ENCODE measurements around the gene LRRC4C. TPM values are rescaled to one million over a fixed set of nuclear protein-coding genes. Genes with fewer than 3 reads are reported as not detected.

LRRC4C gene
- total RNA-seq, 1 experiment from 2014 or later = 0.72 TPM

DNA sequence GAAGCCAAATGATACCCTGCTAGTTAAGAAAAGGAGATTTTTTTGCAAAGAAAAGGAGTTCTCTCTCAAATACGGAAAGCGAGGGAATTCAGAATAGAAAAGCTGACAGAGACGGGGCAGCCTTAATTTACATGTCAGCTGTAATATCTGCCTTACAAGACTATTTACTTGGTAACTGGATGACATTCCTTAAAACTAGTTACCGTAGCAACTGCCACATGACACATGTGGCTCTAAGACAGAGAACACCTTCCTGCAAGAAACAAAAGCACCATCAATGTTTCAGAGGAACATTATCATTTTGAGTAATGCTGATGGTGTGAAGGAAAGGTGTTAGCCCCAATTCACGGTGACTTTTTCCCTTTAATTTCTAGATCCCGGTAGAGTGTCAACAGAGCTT is 222.1 kb downstream of the LRRC4C start:
- no peaks in the 10 kb centered on the region for H3K36me3 Mint-ChIP-seq
- POLR2A ChIA-PET = no interaction called here
- CTCF ChIA-PET = no interaction called here
- H3K27me3 Mint-ChIP-seq (ENCODE audit: low read depth) = no peaks in the 10 kb centered on the region
- peaks cover 13% of the 10 kb centered on the region for H3K4me1 Mint-ChIP-seq
- no peak for DNase-seq (ENCODE audit: low spot score)
- 0 out of 2 replicates have a peak, but pooled peaks cover 5% of the 10 kb centered on the region for H3K9me3 Mint-ChIP-seq
- no peak for ATAC-seq
- H3K4me3 Mint-ChIP-seq = no peak overlapping the region
- H3K27ac Mint-ChIP-seq = no peak overlapping the region
- TF ChIP-seq RORB (CRISPR knock-in tag; IDR thresholded peaks at IDR 0.05) = no peak
- TF ChIP-seq, protein P1, sequence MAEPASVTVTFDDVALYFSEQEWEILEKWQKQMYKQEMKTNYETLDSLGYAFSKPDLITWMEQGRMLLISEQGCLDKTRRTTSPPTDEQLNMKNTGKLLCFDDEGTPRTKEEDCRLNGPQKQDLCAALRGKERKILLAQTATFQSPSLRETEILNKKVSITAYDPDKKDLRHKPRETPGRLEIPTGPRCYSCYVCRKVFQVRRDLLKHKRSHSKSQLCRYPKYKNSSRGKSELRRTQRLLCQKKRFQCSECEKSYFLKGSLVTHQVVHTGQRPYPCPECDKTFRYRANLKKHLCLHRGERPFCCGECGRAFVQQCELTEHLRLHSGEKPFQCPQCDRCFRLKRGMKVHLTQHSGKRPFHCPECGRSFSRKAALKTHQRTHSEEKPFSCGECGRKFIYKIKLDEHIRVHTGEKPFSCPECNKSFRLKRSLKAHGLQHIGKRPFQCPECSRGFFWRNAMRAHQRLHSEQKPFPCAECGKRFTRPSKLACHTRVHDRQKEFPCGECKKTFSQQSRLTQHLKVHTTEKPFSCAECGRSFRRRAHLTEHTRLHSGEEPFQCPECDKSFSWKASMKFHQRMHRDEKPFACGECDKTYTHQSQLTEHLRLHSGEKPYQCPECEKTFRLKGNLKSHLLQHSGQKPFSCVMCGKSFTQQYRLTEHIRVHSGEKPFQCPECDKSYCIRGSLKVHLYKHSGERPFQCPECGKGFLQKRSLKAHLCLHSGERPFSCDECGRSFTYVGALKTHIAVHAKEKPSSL (CRISPR knock-in tag; conservative IDR thresholded peaks at IDR 0.05) = no peak
- no peak for TF ChIP-seq NFYB (CRISPR knock-in tag; conservative IDR thresholded peaks at IDR 0.05; ENCODE audit: low read depth)
- no peak for TF ChIP-seq OVOL2 (CRISPR knock-in tag; IDR thresholded peaks at IDR 0.05; ENCODE audit: borderline replicate concordance)

DNA sequence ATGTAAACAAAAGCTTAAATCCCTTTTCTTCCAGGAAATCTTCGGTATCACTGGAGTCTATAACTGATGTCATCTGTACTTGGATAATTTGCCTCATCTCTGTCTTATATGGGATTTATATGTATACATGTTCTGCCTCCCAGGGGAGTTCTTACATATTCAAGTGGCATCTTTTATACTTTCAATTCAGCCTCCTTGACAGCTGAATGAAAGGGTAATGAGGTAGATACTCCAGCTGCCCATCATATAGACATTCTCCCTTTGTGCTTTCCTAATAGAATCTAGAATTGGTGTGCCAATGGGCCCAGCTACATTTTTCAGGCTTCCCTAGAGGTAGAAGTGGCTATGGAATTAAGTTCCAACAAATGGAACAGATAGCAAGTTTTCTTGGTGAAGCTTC is 223.8 kb downstream of the LRRC4C start:
- H3K4me1 Mint-ChIP-seq = peaks cover 13% of the 10 kb centered on the region
- ChIA-PET POLR2A (no interaction called here), CTCF (no interaction called here)
- H3K9me3 Mint-ChIP-seq = 0 out of 2 replicates have a peak, but pooled peaks cover 5% of the 10 kb centered on the region
- H3K27ac Mint-ChIP-seq = no peak overlapping the region
- DNase-seq (ENCODE audit: low spot score) (no peak), ATAC-seq (no peak)
- no peak for TF ChIP-seq TEAD4 (CRISPR knock-in tag; IDR thresholded peaks at IDR 0.05)
- TF ChIP-seq, protein P2, sequence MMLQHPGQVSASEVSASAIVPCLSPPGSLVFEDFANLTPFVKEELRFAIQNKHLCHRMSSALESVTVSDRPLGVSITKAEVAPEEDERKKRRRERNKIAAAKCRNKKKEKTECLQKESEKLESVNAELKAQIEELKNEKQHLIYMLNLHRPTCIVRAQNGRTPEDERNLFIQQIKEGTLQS (CRISPR knock-in tag; conservative IDR thresholded peaks at IDR 0.05) = no peak
- TF ChIP-seq, protein P3, sequence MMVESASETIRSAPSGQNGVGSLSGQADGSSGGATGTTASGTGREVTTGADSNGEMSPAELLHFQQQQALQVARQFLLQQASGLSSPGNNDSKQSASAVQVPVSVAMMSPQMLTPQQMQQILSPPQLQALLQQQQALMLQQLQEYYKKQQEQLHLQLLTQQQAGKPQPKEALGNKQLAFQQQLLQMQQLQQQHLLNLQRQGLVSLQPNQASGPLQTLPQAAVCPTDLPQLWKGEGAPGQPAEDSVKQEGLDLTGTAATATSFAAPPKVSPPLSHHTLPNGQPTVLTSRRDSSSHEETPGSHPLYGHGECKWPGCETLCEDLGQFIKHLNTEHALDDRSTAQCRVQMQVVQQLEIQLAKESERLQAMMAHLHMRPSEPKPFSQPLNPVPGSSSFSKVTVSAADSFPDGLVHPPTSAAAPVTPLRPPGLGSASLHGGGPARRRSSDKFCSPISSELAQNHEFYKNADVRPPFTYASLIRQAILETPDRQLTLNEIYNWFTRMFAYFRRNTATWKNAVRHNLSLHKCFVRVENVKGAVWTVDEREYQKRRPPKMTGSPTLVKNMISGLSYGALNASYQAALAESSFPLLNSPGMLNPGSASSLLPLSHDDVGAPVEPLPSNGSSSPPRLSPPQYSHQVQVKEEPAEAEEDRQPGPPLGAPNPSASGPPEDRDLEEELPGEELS (CRISPR knock-in tag; IDR thresholded peaks at IDR 0.05) = no peak
- TF ChIP-seq, protein P1 (CRISPR knock-in tag; conservative IDR thresholded peaks at IDR 0.05) = no peak
- no peak for TF ChIP-seq GABPB1 (CRISPR knock-in tag; IDR thresholded peaks at IDR 0.05)
- TF ChIP-seq, protein P4, sequence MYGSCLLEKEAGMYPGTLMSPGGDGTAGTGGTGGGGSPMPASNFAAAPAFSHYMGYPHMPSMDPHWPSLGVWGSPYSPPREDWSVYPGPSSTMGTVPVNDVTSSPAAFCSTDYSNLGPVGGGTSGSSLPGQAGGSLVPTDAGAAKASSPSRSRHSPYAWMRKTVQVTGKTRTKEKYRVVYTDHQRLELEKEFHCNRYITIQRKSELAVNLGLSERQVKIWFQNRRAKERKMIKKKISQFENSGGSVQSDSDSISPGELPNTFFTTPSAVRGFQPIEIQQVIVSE (CRISPR knock-in tag; IDR thresholded peaks at IDR 0.05; ENCODE audit: borderline replicate concordance) = no peak
- no peak for TF ChIP-seq FOXJ3 (CRISPR knock-in tag; IDR thresholded peaks at IDR 0.05; ENCODE audit: borderline replicate concordance)
- TF ChIP-seq, protein P5, sequence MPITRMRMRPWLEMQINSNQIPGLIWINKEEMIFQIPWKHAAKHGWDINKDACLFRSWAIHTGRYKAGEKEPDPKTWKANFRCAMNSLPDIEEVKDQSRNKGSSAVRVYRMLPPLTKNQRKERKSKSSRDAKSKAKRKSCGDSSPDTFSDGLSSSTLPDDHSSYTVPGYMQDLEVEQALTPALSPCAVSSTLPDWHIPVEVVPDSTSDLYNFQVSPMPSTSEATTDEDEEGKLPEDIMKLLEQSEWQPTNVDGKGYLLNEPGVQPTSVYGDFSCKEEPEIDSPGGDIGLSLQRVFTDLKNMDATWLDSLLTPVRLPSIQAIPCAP (CRISPR knock-in tag; IDR thresholded peaks at IDR 0.05) = no peak
- no peaks in the 10 kb centered on the region for H3K27me3 Mint-ChIP-seq (ENCODE audit: low read depth)
- no peaks in the 10 kb centered on the region for H3K36me3 Mint-ChIP-seq
- H3K4me3 Mint-ChIP-seq = no peak overlapping the region

DNA sequence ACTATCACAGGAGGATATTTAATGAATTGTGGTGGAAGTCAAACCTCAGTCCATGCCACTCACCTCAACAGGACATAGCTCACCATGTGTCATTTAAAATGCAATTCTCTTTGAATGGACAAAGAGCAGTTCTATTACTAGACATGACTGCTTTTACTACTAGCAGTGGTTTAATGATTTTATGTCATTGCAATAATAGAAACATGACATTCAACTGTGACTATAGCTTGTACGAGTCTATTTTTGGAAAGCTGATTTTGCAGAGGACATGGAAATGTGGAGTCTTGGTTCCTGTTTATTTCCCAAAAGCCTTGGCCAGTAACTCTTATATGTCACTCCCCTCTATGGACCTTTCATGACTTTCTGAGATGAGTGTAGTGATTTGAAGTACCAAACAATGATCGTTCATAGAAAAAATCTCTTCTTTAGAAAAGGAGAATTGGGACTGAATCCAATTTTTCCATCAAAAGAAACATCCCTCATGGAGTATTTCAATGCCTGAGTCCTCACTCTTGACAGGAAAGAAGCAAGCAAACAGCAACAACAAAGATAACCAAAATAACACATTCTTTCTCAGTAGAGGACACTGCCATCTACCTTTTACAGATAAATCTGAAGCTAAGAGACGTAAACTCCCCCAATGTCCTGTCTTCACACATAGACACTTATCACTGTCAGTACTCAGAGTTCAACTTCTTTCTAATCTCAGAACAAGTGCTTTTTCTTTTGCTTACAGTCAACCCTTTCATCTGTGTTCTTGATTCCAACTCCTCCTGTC is 233.4 kb downstream of the LRRC4C start:
- Mint-ChIP-seq H3K4me3 (no peak overlapping the region), H3K9me3 (peaks cover 6% of the 10 kb centered on the region; the same call in 1 of the 2 replicates), H3K36me3 (no peaks in the 10 kb centered on the region), H3K4me1 (0 out of 2 replicates have a peak, but pooled peaks cover 3% of the 10 kb centered on the region), H3K27me3 (ENCODE audit: low read depth) (no peaks in the 10 kb centered on the region), H3K27ac (no peak overlapping the region)
- ChIA-PET CTCF (no interaction called here), POLR2A (no interaction called here)
- DNase-seq (ENCODE audit: low spot score) (no peak), ATAC-seq (no peak)
- TF ChIP-seq, protein P6, sequence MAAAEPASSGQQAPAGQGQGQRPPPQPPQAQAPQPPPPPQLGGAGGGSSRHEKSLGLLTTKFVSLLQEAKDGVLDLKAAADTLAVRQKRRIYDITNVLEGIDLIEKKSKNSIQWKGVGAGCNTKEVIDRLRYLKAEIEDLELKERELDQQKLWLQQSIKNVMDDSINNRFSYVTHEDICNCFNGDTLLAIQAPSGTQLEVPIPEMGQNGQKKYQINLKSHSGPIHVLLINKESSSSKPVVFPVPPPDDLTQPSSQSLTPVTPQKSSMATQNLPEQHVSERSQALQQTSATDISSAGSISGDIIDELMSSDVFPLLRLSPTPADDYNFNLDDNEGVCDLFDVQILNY (CRISPR knock-in tag; IDR thresholded peaks at IDR 0.05) = no peak
- TF ChIP-seq SOX15 (CRISPR knock-in tag; IDR thresholded peaks at IDR 0.05) (no peak), ZBTB21 (CRISPR knock-in tag; IDR thresholded peaks at IDR 0.05; ENCODE audit: borderline replicate concordance) (no peak), CREB1 (CRISPR knock-in tag; IDR thresholded peaks at IDR 0.05) (no peak), SMAD3 (CRISPR knock-in tag; IDR thresholded peaks at IDR 0.05; ENCODE audit: borderline replicate concordance) (no peak), ZNF121 (CRISPR knock-in tag; IDR thresholded peaks at IDR 0.05) (no peak), NR2C2 (CRISPR knock-in tag; IDR thresholded peaks at IDR 0.05) (no peak), ZNF416 (CRISPR knock-in tag; IDR thresholded peaks at IDR 0.05) (no peak)
- TF ChIP-seq, protein P4 (CRISPR knock-in tag; IDR thresholded peaks at IDR 0.05; ENCODE audit: borderline replicate concordance) = no peak
- TF ChIP-seq, protein P7, sequence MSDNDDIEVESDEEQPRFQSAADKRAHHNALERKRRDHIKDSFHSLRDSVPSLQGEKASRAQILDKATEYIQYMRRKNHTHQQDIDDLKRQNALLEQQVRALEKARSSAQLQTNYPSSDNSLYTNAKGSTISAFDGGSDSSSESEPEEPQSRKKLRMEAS (CRISPR knock-in tag; IDR thresholded peaks at IDR 0.05) = no peak
